Testis (tissue), 2 donors: ENCODE results near the gene GPR42.
"Not testable (repeated sequence)": the region's sequence is repeated elsewhere in the genome, so short reads cannot be mapped to it uniquely, and the experiment has no call there.

Experiments
- CTCF ChIP-seq, 3 experiments: fragments of 450-650 bp in 2 of 3; fragments of 200-600 bp in 1 of 3; sonication (generic) in 1 of 3; IDR thresholded peaks; one replicate each; pipeline ENCODE4 v1.5.1; 2016 to 2019; ENCODE audit warnings: antibody characterized with exemption in 3 of 3, mild to moderate bottlenecking in 2 of 3, moderate library complexity in 1 of 3
- POLR2A ChIP-seq: fragments of 450-650 bp; IDR thresholded peaks from one replicate; pipeline ENCODE4 v1.6.1; 2017; ENCODE audit warnings: antibody characterized with exemption, mild to moderate bottlenecking, moderate library complexity

DNA sequence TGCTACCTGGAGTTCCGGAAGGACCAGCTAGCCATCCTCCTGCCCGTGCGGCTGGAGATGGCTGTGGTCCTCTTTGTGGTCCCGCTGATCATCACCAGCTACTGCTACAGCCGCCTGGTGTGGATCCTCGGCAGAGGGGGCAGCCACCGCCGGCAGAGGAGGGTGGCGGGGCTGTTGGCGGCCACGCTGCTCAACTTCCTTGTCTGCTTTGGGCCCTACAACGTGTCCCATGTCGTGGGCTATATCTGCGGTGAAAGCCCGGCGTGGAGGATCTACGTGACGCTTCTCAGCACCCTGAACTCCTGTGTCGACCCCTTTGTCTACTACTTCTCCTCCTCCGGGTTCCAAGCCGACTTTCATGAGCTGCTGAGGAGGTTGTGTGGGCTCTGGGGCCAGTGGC, 11.5 kb upstream of the GPR42 start:
- not testable (repeated sequence) for TF ChIP-seq CTCF (IDR thresholded peaks at IDR 0.05); POLR2A
